Measurements from ENCODE around the gene WASF1. TPM values are rescaled to one million over a fixed set of nuclear protein-coding genes. Genes with fewer than 3 reads are reported as not detected.

WASF1 gene
- total RNA-seq, 1 donor from 2014 or later, result 26.2 TPM

GRCh38 chr6:110214338-110214737, 34.9 kb upstream of the WASF1 start:
- H3K36me3 Mint-ChIP-seq (ENCODE audit: unreplicated experiment), result peaks cover 56% of the 10 kb centered on the region
- H3K4me3 Mint-ChIP-seq (ENCODE audit: unreplicated experiment), result no peak overlapping the region
- DNase-seq (ENCODE audit: extremely low spot score, unreplicated experiment), result no peak
- no peaks in the 10 kb centered on the region for H3K9me3 Mint-ChIP-seq (ENCODE audit: unreplicated experiment)
- no peaks in the 10 kb centered on the region for H3K4me1 Mint-ChIP-seq (ENCODE audit: unreplicated experiment)
- H3K27me3 Mint-ChIP-seq (ENCODE audit: unreplicated experiment), result no peaks in the 10 kb centered on the region
- no peak for TF ChIP-seq CTCF (IDR thresholded peaks at IDR 0.05)
- H3K27ac Mint-ChIP-seq (ENCODE audit: unreplicated experiment), result no peak overlapping the region

- Mint-ChIP-seq H3K9me3 (ENCODE audit: unreplicated experiment) (no peaks in the 10 kb centered on the region), H3K27ac (ENCODE audit: unreplicated experiment) (no peak overlapping the region), H3K4me1 (ENCODE audit: unreplicated experiment) (no peaks in the 10 kb centered on the region), H3K27me3 (ENCODE audit: unreplicated experiment) (no peaks in the 10 kb centered on the region), H3K36me3 (ENCODE audit: unreplicated experiment) (peaks cover 56% of the 10 kb centered on the region), H3K4me3 (ENCODE audit: unreplicated experiment) (no peak overlapping the region)
- no peak for DNase-seq (ENCODE audit: extremely low spot score, unreplicated experiment)
- no peak for TF ChIP-seq CTCF (IDR thresholded peaks at IDR 0.05)
Measured at GRCh38 chr6:110211753-110212152, 32.3 kb upstream of the WASF1 start.

- H3K36me3 Mint-ChIP-seq (ENCODE audit: unreplicated experiment), result peaks cover 30% of the 10 kb centered on the region
- no peaks in the 10 kb centered on the region for H3K4me1 Mint-ChIP-seq (ENCODE audit: unreplicated experiment)
- no peak for TF ChIP-seq CTCF (IDR thresholded peaks at IDR 0.05)
- no peaks in the 10 kb centered on the region for H3K27me3 Mint-ChIP-seq (ENCODE audit: unreplicated experiment)
- no peak overlapping the region for H3K27ac Mint-ChIP-seq (ENCODE audit: unreplicated experiment)
- H3K4me3 Mint-ChIP-seq (ENCODE audit: unreplicated experiment), result no peak overlapping the region
- no peak for DNase-seq (ENCODE audit: extremely low spot score, unreplicated experiment)
- H3K9me3 Mint-ChIP-seq (ENCODE audit: unreplicated experiment), result no peaks in the 10 kb centered on the region
Measured at GRCh38 chr6:110207652-110208051, 28.2 kb upstream of the WASF1 start.

- Mint-ChIP-seq H3K27me3 (ENCODE audit: unreplicated experiment) (no peaks in the 10 kb centered on the region), H3K4me3 (ENCODE audit: unreplicated experiment) (no peak overlapping the region), H3K9me3 (ENCODE audit: unreplicated experiment) (no peaks in the 10 kb centered on the region), H3K36me3 (ENCODE audit: unreplicated experiment) (no peaks in the 10 kb centered on the region), H3K27ac (ENCODE audit: unreplicated experiment) (no peak overlapping the region), H3K4me1 (ENCODE audit: unreplicated experiment) (no peaks in the 10 kb centered on the region)
- DNase-seq (ENCODE audit: extremely low spot score, unreplicated experiment), result no peak
- no peak for TF ChIP-seq CTCF (IDR thresholded peaks at IDR 0.05)
Measured at GRCh38 chr6:110201151-110201884, 21.8 kb upstream of the WASF1 start.

GRCh38 chr6:110198561-110198960, 19.1 kb upstream of the WASF1 start:
- Mint-ChIP-seq H3K36me3 (ENCODE audit: unreplicated experiment) (peaks cover 8% of the 10 kb centered on the region), H3K27ac (ENCODE audit: unreplicated experiment) (no peak overlapping the region), H3K4me3 (ENCODE audit: unreplicated experiment) (no peak overlapping the region), H3K9me3 (ENCODE audit: unreplicated experiment) (no peaks in the 10 kb centered on the region), H3K4me1 (ENCODE audit: unreplicated experiment) (no peaks in the 10 kb centered on the region), H3K27me3 (ENCODE audit: unreplicated experiment) (no peaks in the 10 kb centered on the region)
- TF ChIP-seq CTCF (IDR thresholded peaks at IDR 0.05), result no peak
- no peak for DNase-seq (ENCODE audit: extremely low spot score, unreplicated experiment)
